ENCODE measurements around the gene EIF5.

- no peak for TF ChIP-seq EZH2phosphoT487 (IDR thresholded peaks at IDR 0.05; ENCODE audit: low read depth, severe bottlenecking, unreplicated experiment)
- TF ChIP-seq CTCF (IDR thresholded peaks at IDR 0.05; ENCODE audit: poor library complexity): no peak
- TF ChIP-seq EZH2 (IDR thresholded peaks at IDR 0.05; ENCODE audit: borderline replicate concordance): no peak
Observed at GRCh38 chr14:103286460-103286859, 47.6 kb upstream of the EIF5 start.

Measured in hepatocyte (in vitro differentiated cells).